ENCODE data around the gene TNIK. TPM values are rescaled to one million over a fixed set of nuclear protein-coding genes. Genes with fewer than 3 reads are reported as not detected.

Gene TNIK
- total and polyA plus RNA-seq, 3 donors from 2014 or later = 39.3 to 99.6 (median 83.5) TPM

DNA sequence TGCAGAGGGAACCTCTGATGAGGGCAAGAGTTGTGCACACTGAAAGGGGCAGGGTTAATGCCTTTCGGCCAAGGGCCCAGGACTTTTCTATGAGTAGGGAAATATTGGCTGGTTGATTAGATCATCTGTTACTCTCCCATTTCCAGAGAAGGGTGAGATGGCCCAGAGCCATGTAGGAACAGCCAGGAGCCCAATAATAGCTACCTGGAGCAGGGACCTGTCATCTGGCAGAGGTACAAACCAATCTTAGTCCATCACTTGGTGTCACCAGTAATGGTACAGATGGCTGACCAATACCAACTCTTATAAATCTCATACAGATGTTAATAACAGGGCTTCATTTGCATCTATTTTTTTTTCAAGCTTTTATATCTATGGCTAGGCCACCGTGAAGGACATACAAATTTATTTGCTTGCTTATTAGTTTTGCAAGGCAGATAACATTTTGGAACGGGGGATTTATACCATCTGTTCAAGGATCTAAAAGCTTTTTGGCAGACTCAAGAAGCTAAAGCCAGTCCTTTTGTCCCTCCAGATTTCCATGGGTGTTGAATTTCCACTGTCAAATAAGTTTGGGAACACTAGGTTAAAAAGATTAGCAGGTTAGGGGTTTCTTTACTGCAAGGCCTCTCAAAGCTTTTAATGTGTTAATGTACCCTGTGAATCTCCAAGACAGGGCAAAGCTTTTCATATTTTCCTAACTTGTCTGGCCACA is 79.3 kb downstream of the TNIK start:
- Histone ChIP-seq H3K4me3 (no peak overlapping the region), H3K36me3 (ENCODE audit: low read depth, missing control alignments) (no peaks in the 10 kb centered on the region), H3K4me1 (peaks cover 6% of the 10 kb centered on the region), H3K9me3 (no peaks in the 10 kb centered on the region), H3K27me3 (no peaks in the 10 kb centered on the region), H3K27ac (no peak overlapping the region)
- intact Hi-C loops (cut with DNase I; ENCODE audit: low total_unique reads) = no loop called here
- TF ChIP-seq, protein P1, sequence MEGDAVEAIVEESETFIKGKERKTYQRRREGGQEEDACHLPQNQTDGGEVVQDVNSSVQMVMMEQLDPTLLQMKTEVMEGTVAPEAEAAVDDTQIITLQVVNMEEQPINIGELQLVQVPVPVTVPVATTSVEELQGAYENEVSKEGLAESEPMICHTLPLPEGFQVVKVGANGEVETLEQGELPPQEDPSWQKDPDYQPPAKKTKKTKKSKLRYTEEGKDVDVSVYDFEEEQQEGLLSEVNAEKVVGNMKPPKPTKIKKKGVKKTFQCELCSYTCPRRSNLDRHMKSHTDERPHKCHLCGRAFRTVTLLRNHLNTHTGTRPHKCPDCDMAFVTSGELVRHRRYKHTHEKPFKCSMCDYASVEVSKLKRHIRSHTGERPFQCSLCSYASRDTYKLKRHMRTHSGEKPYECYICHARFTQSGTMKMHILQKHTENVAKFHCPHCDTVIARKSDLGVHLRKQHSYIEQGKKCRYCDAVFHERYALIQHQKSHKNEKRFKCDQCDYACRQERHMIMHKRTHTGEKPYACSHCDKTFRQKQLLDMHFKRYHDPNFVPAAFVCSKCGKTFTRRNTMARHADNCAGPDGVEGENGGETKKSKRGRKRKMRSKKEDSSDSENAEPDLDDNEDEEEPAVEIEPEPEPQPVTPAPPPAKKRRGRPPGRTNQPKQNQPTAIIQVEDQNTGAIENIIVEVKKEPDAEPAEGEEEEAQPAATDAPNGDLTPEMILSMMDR (IDR thresholded peaks at IDR 0.05) = no peak
- TF ChIP-seq POLR2A (IDR thresholded peaks at IDR 0.05) = no peak
- DNase-seq = no peak
- 44 to 57% methylated on average over 3 of the region's 3 CpGs for WGBS, 2 donors

DNA sequence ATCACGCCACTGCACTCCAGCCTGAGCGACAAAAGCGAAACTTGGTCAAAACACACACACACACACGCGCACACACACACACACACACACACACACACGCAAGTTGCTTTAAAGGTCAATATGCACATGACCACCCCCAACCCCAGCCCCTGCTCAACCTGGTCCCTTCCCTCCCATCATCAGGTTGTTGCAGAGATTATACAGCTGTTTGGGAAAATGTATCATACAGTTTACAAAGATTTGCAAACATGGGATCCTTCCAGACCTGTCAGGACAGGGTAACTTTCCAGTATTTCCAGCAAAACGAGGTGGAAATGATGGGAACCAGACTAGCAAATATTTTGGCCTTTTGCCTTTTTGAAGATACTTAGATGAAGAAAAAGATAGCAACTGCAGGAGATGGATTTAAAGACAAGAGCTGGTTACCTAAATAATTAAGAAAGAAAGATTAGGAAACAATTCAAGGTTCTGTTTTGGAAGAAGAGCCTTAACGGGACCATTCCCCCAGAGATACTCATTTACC is 80.2 kb downstream of the TNIK start:
- Histone ChIP-seq H3K27ac (no peak overlapping the region), H3K4me3 (no peak overlapping the region), H3K36me3 (ENCODE audit: low read depth, missing control alignments) (no peaks in the 10 kb centered on the region), H3K27me3 (no peaks in the 10 kb centered on the region), H3K9me3 (no peaks in the 10 kb centered on the region), H3K4me1 (peaks cover 9% of the 10 kb centered on the region)
- 70 to 86% methylated on average over 8 of the region's 8 CpGs for WGBS, 2 donors
- intact Hi-C loops (cut with DNase I; ENCODE audit: low total_unique reads) = no loop called here
- TF ChIP-seq, protein P1 (IDR thresholded peaks at IDR 0.05) = no peak
- TF ChIP-seq POLR2A (IDR thresholded peaks at IDR 0.05) = no peak
- no peak for DNase-seq

DNA sequence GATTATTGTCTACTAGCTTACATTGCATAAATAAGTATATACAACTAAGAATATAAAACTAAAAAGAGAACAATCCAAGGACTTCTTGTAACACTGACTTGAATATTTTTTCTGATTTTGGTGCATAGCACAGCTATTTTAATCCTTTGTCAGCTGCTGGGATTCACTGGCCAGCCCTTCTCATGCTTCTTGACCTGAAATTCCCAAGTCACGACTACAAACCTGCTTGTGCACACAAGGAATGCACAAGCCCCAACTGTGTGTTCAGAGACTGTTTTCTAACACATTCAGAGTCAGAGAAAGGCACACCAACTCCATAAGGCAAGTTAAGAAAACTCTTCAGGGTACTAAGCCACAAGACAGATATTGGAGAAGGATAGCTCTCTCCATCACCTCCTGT is 80.9 kb downstream of the TNIK start:
- TF ChIP-seq, protein P1 (IDR thresholded peaks at IDR 0.05) = no peak
- no peak for TF ChIP-seq POLR2A (IDR thresholded peaks at IDR 0.05)
- no peaks in the 10 kb centered on the region for H3K36me3 ChIP-seq (ENCODE audit: low read depth, missing control alignments)
- H3K27ac ChIP-seq = no peak overlapping the region
- intact Hi-C loops (cut with DNase I; ENCODE audit: low total_unique reads) = no loop called here
- H3K27me3 ChIP-seq = no peaks in the 10 kb centered on the region
- WGBS, 2 donors = 56 to 60% methylated on average over 1 of the region's 1 CpG
- peak; percentile 21 for DNase-seq
- H3K9me3 ChIP-seq = no peaks in the 10 kb centered on the region
- no peak overlapping the region for H3K4me3 ChIP-seq
- H3K4me1 ChIP-seq = peaks cover 13% of the 10 kb centered on the region

DNA sequence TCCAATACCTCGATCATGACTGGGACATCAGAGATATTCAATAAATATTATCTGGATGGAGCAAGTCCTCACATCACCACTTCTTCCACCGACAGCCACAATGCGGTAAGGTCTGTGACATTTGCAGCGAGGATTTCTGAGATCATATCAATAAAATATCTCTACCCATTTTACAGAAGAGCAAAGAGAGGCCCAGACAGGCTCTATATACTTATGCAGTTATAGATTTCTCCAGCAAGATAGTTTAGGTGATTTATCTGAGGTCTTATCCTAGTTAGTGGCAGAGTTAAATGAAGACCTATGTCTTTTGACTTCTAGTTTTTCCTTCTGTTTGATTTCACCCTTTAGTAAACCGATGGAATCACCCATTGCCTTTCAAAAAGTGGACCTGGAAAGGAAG is 81.6 kb downstream of the TNIK start:
- intact Hi-C loops (cut with DNase I; ENCODE audit: low total_unique reads) = no loop called here
- Histone ChIP-seq H3K27me3 (no peaks in the 10 kb centered on the region), H3K4me3 (no peak overlapping the region), H3K9me3 (no peaks in the 10 kb centered on the region), H3K27ac (no peak overlapping the region), H3K4me1 (peaks cover 17% of the 10 kb centered on the region), H3K36me3 (ENCODE audit: low read depth, missing control alignments) (no peaks in the 10 kb centered on the region)
- DNase-seq = no peak
- WGBS, 2 donors = 92 to 93% methylated on average over 5 of the region's 5 CpGs
- TF ChIP-seq, protein P1 (IDR thresholded peaks at IDR 0.05) = no peak
- no peak for TF ChIP-seq POLR2A (IDR thresholded peaks at IDR 0.05)

DNA sequence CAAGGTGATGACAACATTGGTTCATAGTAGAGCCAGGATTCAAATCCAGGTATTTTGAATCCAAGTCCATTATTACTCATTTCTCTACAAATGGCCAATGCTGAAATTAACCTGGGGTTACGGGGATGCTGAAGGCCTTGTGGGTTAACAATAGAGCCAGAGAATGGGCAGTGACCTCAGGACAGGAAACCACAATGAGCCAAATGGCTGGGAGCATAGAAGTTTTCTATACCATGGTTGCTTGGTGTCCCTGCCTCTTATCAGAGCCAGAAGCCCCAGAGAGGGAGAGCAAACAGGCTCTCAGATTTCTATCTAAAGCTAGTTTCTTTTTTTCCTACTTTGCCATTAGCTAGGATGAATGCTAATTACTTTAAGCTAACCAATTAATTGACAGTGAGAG is 82.3 kb downstream of the TNIK start:
- TF ChIP-seq, protein P1 (IDR thresholded peaks at IDR 0.05) = no peak
- no peak for TF ChIP-seq POLR2A (IDR thresholded peaks at IDR 0.05)
- no peak for DNase-seq

More for the DNA sequence above, 82.3 kb downstream of the TNIK start:
- no peaks in the 10 kb centered on the region for H3K36me3 ChIP-seq (ENCODE audit: low read depth, missing control alignments)
- no peaks in the 10 kb centered on the region for H3K27me3 ChIP-seq
- intact Hi-C loops (cut with DNase I; ENCODE audit: low total_unique reads) = no loop called here
- no peak overlapping the region for H3K27ac ChIP-seq
- H3K9me3 ChIP-seq = no peaks in the 10 kb centered on the region
- 80 to 100% methylated on average over 1 of the region's 1 CpG for WGBS, 2 donors
- H3K4me3 ChIP-seq = no peak overlapping the region
- peaks cover 17% of the 10 kb centered on the region for H3K4me1 ChIP-seq
